GM19467 (cell line): ENCODE measurements around the gene STIM1.
A peak's percentile ranks its signal among the peaks of the same experiment; 100 is the strongest.

Experiments
- ATAC-seq: cut with Tn5 transposase; IDR thresholded peaks from one replicate; pipeline ENCODE4 v1.9.1; 2021; ENCODE audit warnings: mild to moderate bottlenecking, moderate library complexity; ENCODE audit not compliant: unreplicated experiment

The STIM1 gene

GRCh38 chr11:3830088-3830487 lies 25.4 kb upstream of the STIM1 start:
- no peak for ATAC-seq

- no peak for ATAC-seq
Observed at GRCh38 chr11:3830730-3831129, 24.7 kb upstream of the STIM1 start.

- ATAC-seq = no peak
Observed at GRCh38 chr11:3831378-3832239, 23.9 kb upstream of the STIM1 start.

GRCh38 chr11:3832816-3833215 lies 22.6 kb upstream of the STIM1 start:
- no peak for ATAC-seq

GRCh38 chr11:3833449-3833848 lies 22.0 kb upstream of the STIM1 start:
- no peak for ATAC-seq

GRCh38 chr11:3834349-3834663 lies 21.2 kb upstream of the STIM1 start:
- no peak for ATAC-seq

GRCh38 chr11:3834664-3835461 lies 20.6 kb upstream of the STIM1 start:
- ATAC-seq = no peak

- no peak for ATAC-seq
Observed at GRCh38 chr11:3835751-3836150, 19.7 kb upstream of the STIM1 start.

- no peak for ATAC-seq
Observed at GRCh38 chr11:3836903-3837302, 18.6 kb upstream of the STIM1 start.

GRCh38 chr11:3837793-3838192 lies 17.7 kb upstream of the STIM1 start:
- ATAC-seq = no peak

- ATAC-seq = no peak
Observed at GRCh38 chr11:3838504-3838903, 17.0 kb upstream of the STIM1 start.

- peak; percentile 11 for ATAC-seq
Observed at GRCh38 chr11:3840004-3840869, 15.2 kb upstream of the STIM1 start.

GRCh38 chr11:3840870-3841425 lies 14.5 kb upstream of the STIM1 start, which contains the start of gene RHOG:
Gene RHOG, minus strand, starts transcription at chr11:3840959. Its CDS starts 12,821 bp downstream, at chr11:3828138.
- peak; percentile 29 for ATAC-seq

GRCh38 chr11:3841426-3842350 lies 13.8 kb upstream of the STIM1 start:
- ATAC-seq = peak; percentile 46

GRCh38 chr11:3843326-3843725 lies 12.1 kb upstream of the STIM1 start:
- no peak for ATAC-seq

- ATAC-seq = no peak
Observed at GRCh38 chr11:3845246-3845645, 10.2 kb upstream of the STIM1 start.

GRCh38 chr11:3845670-3846069 lies 9.8 kb upstream of the STIM1 start:
- no peak for ATAC-seq

GRCh38 chr11:3849297-3849874 lies 6.1 kb upstream of the STIM1 start:
- no peak for ATAC-seq

GRCh38 chr11:3853545-3853842 lies 2.0 kb upstream of the STIM1 start:
- no peak for ATAC-seq
